Keratinocyte (primary cell): Measurements from ENCODE around the gene PDE11A. TPM values are rescaled to one million over a fixed set of nuclear protein-coding genes. Genes with fewer than 3 reads are reported as not detected.

Experiments
- DNase-seq: peaks from one replicate; pipeline ENCODE4 v3.0.0-alpha.2; 2011; ENCODE audit warnings: low read depth, missing footprints, low spot score
- FAIRE-seq: peaks from 2 replicates; lab custom pipeline; 2011; peaks lifted over from hg19 to GRCh38; lab: Jason Lieb, UNC
- H2AFZ ChIP-seq: 2 replicates; pipeline ENCODE4 v1.6.0; 2012; ENCODE audit warnings: low read length, control low read depth, inconsistent platforms; ENCODE audit not compliant: control insufficient read depth
- H3K27ac ChIP-seq: 2 replicates; pipeline ENCODE4 v1.5.1; 2011; ENCODE audit warnings: low read length; ENCODE audit not compliant: control insufficient read depth, insufficient read depth
- H3K27me3 ChIP-seq: 3 replicates; pipeline ENCODE4 v1.6.0; 2011; ENCODE audit warnings: low read length; ENCODE audit not compliant: control insufficient read depth, insufficient read depth; ENCODE audit errors: extremely low read depth
- H3K36me3 ChIP-seq, 2 experiments: 2 replicates in 1 of 2; 3 replicates in 1 of 2; pipeline ENCODE4 v1.5.1; 2011; ENCODE audit warnings: low read length in 2 of 2, mild to moderate bottlenecking in 1 of 2; ENCODE audit not compliant: control insufficient read depth in 2 of 2, insufficient read depth in 2 of 2; ENCODE audit errors: extremely low read depth in 1 of 2
- H3K4me1 ChIP-seq: 3 replicates; pipeline ENCODE4 v1.5.1; 2011; ENCODE audit warnings: low read length; ENCODE audit not compliant: control insufficient read depth, insufficient read depth; ENCODE audit errors: extremely low read depth
- H3K4me2 ChIP-seq: 3 replicates; pipeline ENCODE4 v1.6.0; 2011; ENCODE audit warnings: low read depth, low read length; ENCODE audit not compliant: control insufficient read depth, insufficient read depth; ENCODE audit errors: extremely low read depth
- H3K4me3 ChIP-seq, 3 experiments: fragments of 200-600 bp in 1 of 3; sonication (generic) in 1 of 3; 2 replicates in 2 of 3; 3 replicates in 1 of 3; pipeline ENCODE4 v1.5.1; 2011 to 2016; ENCODE audit warnings: low read length in 3 of 3, mild to moderate bottlenecking in 3 of 3, control low read depth in 2 of 3, inconsistent platforms in 1 of 3, low read depth in 1 of 3, mixed read lengths in 1 of 3, mixed run types in 1 of 3, moderate library complexity in 1 of 3; ENCODE audit not compliant: control insufficient read depth in 2 of 3, insufficient read depth in 2 of 3; ENCODE audit errors: extremely low read depth in 1 of 3
- H3K79me2 ChIP-seq: 2 replicates; pipeline ENCODE4 v1.6.0; 2012; ENCODE audit warnings: low read length; ENCODE audit not compliant: control insufficient read depth, insufficient read depth
- H3K9ac ChIP-seq: 3 replicates; pipeline ENCODE4 v1.6.0; 2011; ENCODE audit warnings: low read length; ENCODE audit not compliant: control insufficient read depth, insufficient read depth; ENCODE audit errors: extremely low read depth
- H3K9me1 ChIP-seq: 3 replicates; pipeline ENCODE4 v1.6.0; 2011; ENCODE audit warnings: low read length; ENCODE audit not compliant: control insufficient read depth, insufficient read depth; ENCODE audit errors: extremely low read depth
- H3K9me3 ChIP-seq: 2 replicates; pipeline ENCODE4 v1.5.1; 2012; ENCODE audit warnings: low read depth, low read length; ENCODE audit not compliant: control insufficient read depth
- H4K20me1 ChIP-seq: 3 replicates; pipeline ENCODE4 v1.6.0; 2011; ENCODE audit warnings: low read length; ENCODE audit not compliant: control insufficient read depth, insufficient read depth; ENCODE audit errors: extremely low read depth
- EZH2 ChIP-seq: IDR thresholded peaks from one replicate; pipeline ENCODE4 v1.6.1; 2012; ENCODE audit warnings: inconsistent platforms, mild to moderate bottlenecking, low read length, moderate library complexity
- dilution Hi-C: fragments of 300-500 bp; cut with MboI; formaldehyde crosslinking; loops from one replicate; pipeline ENCODE4 v1.7.0; 2020; ENCODE audit warnings: low sequenced_read_pairs; ENCODE audit not compliant: extremely low pct_ligation_motif_present
- polyA plus RNA-seq, 5 experiments: library from polyadenylated mRNA; depleted of rRNA in 3 of 5; stranded (reverse) in 3 of 5; stranded (forward) in 1 of 5; unstranded in 1 of 5; fragments of >200 nt; gene quantifications; 1 replicate in 1 of 5; 2 replicates in 3 of 5; 3 replicates in 1 of 5; pipeline versions ENCODE4 v1.2.1 to v1.2.3, GENCODE V29; 2011 to 2012; ENCODE audit warnings: missing spikeins in 2 of 5, low read depth in 1 of 5, low replicate concordance in 1 of 5
- TF ChIP-seq, protein P1 (sequence below), 3 experiments: IDR thresholded peaks in 1 of 3; conservative IDR thresholded peaks in 1 of 3; optimal IDR thresholded peaks in 1 of 3; 2 replicates in 2 of 3; 3 replicates in 1 of 3; pipeline versions ENCODE3 to v1.5.1; 2011; ENCODE audit warnings: low read length in 3 of 3, mild to moderate bottlenecking in 3 of 3, moderate library complexity in 2 of 3, control low read depth in 1 of 3, inconsistent platforms in 1 of 3; ENCODE audit not compliant: insufficient read depth in 2 of 3; ENCODE audit errors: extremely low read depth in 1 of 3

The PDE11A gene
- polyA plus RNA-seq, 1 donor (not counting 4 experiments of a cell fraction or from before 2014, with no cell fraction given) = 0.01 TPM

- DNase-seq = no peak
- no peaks in the 10 kb centered on the region for H3K9me3 ChIP-seq
- no peak for TF ChIP-seq EZH2
- TF ChIP-seq, protein P1, sequence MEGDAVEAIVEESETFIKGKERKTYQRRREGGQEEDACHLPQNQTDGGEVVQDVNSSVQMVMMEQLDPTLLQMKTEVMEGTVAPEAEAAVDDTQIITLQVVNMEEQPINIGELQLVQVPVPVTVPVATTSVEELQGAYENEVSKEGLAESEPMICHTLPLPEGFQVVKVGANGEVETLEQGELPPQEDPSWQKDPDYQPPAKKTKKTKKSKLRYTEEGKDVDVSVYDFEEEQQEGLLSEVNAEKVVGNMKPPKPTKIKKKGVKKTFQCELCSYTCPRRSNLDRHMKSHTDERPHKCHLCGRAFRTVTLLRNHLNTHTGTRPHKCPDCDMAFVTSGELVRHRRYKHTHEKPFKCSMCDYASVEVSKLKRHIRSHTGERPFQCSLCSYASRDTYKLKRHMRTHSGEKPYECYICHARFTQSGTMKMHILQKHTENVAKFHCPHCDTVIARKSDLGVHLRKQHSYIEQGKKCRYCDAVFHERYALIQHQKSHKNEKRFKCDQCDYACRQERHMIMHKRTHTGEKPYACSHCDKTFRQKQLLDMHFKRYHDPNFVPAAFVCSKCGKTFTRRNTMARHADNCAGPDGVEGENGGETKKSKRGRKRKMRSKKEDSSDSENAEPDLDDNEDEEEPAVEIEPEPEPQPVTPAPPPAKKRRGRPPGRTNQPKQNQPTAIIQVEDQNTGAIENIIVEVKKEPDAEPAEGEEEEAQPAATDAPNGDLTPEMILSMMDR (optimal IDR thresholded peaks at IDR 0.05 in 1 of 3, IDR thresholded peaks at IDR 0.05 in 1 of 3, conservative IDR thresholded peaks at IDR 0.05 in 1 of 3; ENCODE audit: extremely low read depth in 1 of 3, insufficient read depth in 2 of 3, low read length in 3 of 3) = peak; percentile 62 to 79 (median 66)
- no peaks in the 10 kb centered on the region for H4K20me1 ChIP-seq
- no peaks in the 10 kb centered on the region for H3K36me3 ChIP-seq
- H2AFZ ChIP-seq = no peak overlapping the region
- H3K27me3 ChIP-seq = no peaks in the 10 kb centered on the region
- no peak overlapping the region for H3K9ac ChIP-seq
- dilution Hi-C loops = no loop called here
- no peaks in the 10 kb centered on the region for H3K79me2 ChIP-seq
- H3K9me1 ChIP-seq = no peaks in the 10 kb centered on the region
- FAIRE-seq = peak; percentile 69
- no peak overlapping the region for H3K4me3 ChIP-seq
- no peaks in the 10 kb centered on the region for H3K4me1 ChIP-seq
- H3K4me2 ChIP-seq = no peak overlapping the region
- no peak overlapping the region for H3K27ac ChIP-seq
Observed at GRCh38 chr2:177799531-177799930, 273.0 kb downstream of the PDE11A start.

DNA sequence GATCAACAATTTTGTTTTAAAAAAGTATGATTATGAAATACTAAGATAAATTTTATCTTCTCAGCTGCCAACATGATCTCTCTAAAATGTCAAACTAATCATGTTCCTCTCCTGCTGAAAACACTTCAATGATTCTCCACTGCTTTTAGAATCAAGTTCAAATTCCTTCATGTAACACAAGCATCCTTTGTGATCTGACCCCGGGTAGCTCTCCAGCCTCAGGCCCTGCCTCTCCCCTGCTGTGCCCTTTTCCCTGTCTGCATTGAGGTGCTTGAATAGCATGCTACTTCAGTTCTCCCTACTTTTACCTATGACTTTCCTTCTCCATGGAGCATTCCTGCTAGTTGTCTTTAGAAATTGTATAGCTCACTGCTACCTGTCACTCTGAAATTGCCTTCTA lies 274.8 kb downstream of the PDE11A start:
- H3K4me2 ChIP-seq = no peak overlapping the region
- no peaks in the 10 kb centered on the region for H3K79me2 ChIP-seq
- H3K27ac ChIP-seq = no peak overlapping the region
- no peak for FAIRE-seq
- H4K20me1 ChIP-seq = no peaks in the 10 kb centered on the region
- no peak for DNase-seq
- dilution Hi-C loops = no loop called here
- no peak overlapping the region for H2AFZ ChIP-seq
- no peaks in the 10 kb centered on the region for H3K36me3 ChIP-seq
- H3K27me3 ChIP-seq = no peaks in the 10 kb centered on the region
- no peaks in the 10 kb centered on the region for H3K9me1 ChIP-seq
- no peak overlapping the region for H3K4me3 ChIP-seq
- TF ChIP-seq, protein P1 (optimal IDR thresholded peaks at IDR 0.05 in 1 of 3, IDR thresholded peaks at IDR 0.05 in 1 of 3, conservative IDR thresholded peaks at IDR 0.05 in 1 of 3; ENCODE audit: extremely low read depth in 1 of 3, insufficient read depth in 2 of 3, low read length in 3 of 3) = no peak
- no peak for TF ChIP-seq EZH2
- no peak overlapping the region for H3K9ac ChIP-seq
- no peaks in the 10 kb centered on the region for H3K4me1 ChIP-seq
- H3K9me3 ChIP-seq = no peaks in the 10 kb centered on the region
